H9 (cell line): ENCODE results near the gene RNF180. TPM values are rescaled to one million over a fixed set of nuclear protein-coding genes. Genes with fewer than 3 reads are reported as not detected.

Source experiments
- DNase-seq: peaks from one replicate; pipeline ENCODE4 v3.0.0-alpha.2; 2017
- H2AFZ ChIP-seq: one replicate; pipeline ENCODE4 v1.6.1; 2013; ENCODE audit warnings: mild to moderate bottlenecking, low read length, control low read depth, moderate library complexity
- H2AK5ac ChIP-seq: 2 replicates; pipeline ENCODE4 v1.6.1; 2013; ENCODE audit warnings: low read length, control low read depth, mixed read lengths; ENCODE audit not compliant: insufficient read length
- H2BK120ac ChIP-seq: one replicate; pipeline ENCODE4 v1.6.1; 2013; ENCODE audit warnings: low read depth, mild to moderate bottlenecking, low read length, control low read depth, inconsistent platforms; ENCODE audit not compliant: poor library complexity, severe bottlenecking
- H2BK12ac ChIP-seq: 2 replicates; pipeline ENCODE4 v1.6.1; 2013; ENCODE audit warnings: low read length, control low read depth, mixed read lengths, low read depth; ENCODE audit not compliant: insufficient read length
- H2BK15ac ChIP-seq: 2 replicates; pipeline ENCODE4 v1.6.1; 2013; ENCODE audit warnings: low read depth, low read length, control low read depth
- H2BK20ac ChIP-seq: one replicate; pipeline ENCODE4 v1.6.1; 2013; ENCODE audit warnings: low read depth, mild to moderate bottlenecking, low read length, control low read depth, inconsistent platforms; ENCODE audit not compliant: poor library complexity, severe bottlenecking
- H2BK5ac ChIP-seq: 2 replicates; pipeline ENCODE4 v1.6.1; 2013; ENCODE audit warnings: low read length, control low read depth, mixed read lengths; ENCODE audit not compliant: insufficient read length
- H3K14ac ChIP-seq: 2 replicates; pipeline ENCODE4 v1.6.1; 2013; ENCODE audit warnings: low read length, control low read depth; ENCODE audit not compliant: insufficient read depth
- H3K18ac ChIP-seq: 2 replicates; pipeline ENCODE4 v1.6.1; 2013; ENCODE audit warnings: low read depth, mild to moderate bottlenecking, mixed read lengths, low read length, control low read depth; ENCODE audit not compliant: insufficient read length
- H3K23ac ChIP-seq: 2 replicates; pipeline ENCODE4 v1.6.1; 2013; ENCODE audit warnings: low read length, control low read depth, mixed read lengths, low read depth; ENCODE audit not compliant: insufficient read length
- H3K23me2 ChIP-seq: 2 replicates; pipeline ENCODE4 v1.6.1; 2013; ENCODE audit warnings: low read depth, mild to moderate bottlenecking, mixed read lengths, low read length, control low read depth; ENCODE audit not compliant: insufficient read length, poor library complexity, severe bottlenecking
- H3K27ac ChIP-seq: 2 replicates; pipeline ENCODE4 v1.5.1; 2013; ENCODE audit warnings: low read length, control low read depth, mixed read lengths, low read depth; ENCODE audit not compliant: insufficient read length
- H3K27me3 ChIP-seq: 2 replicates; pipeline ENCODE4 v1.6.1; 2013; ENCODE audit warnings: low read length, control low read depth, inconsistent platforms; ENCODE audit not compliant: insufficient read depth
- H3K4ac ChIP-seq: 2 replicates; pipeline ENCODE4 v1.6.1; 2013; ENCODE audit warnings: low read depth, mild to moderate bottlenecking, control low read depth, inconsistent platforms, low read length, moderate library complexity
- H3K4me1 ChIP-seq: 2 replicates; pipeline ENCODE4 v1.6.1; 2013; ENCODE audit warnings: low read length, control low read depth, inconsistent platforms; ENCODE audit not compliant: insufficient read depth
- H3K4me2 ChIP-seq: 2 replicates; pipeline ENCODE4 v1.6.1; 2013; ENCODE audit warnings: low read length, control low read depth, mixed read lengths; ENCODE audit not compliant: insufficient read length, insufficient read depth
- H3K56ac ChIP-seq: 2 replicates; pipeline ENCODE4 v1.6.1; 2013; ENCODE audit warnings: low read depth, mild to moderate bottlenecking, mixed read lengths, low read length, control low read depth; ENCODE audit not compliant: insufficient read length
- H3K79me1 ChIP-seq: 2 replicates; pipeline ENCODE4 v1.6.1; 2013; ENCODE audit warnings: low read depth, mild to moderate bottlenecking, moderate library complexity, low read length, control low read depth, inconsistent platforms; ENCODE audit not compliant: insufficient read depth, poor library complexity, severe bottlenecking
- H3K79me2 ChIP-seq: 2 replicates; pipeline ENCODE4 v1.6.1; 2013; ENCODE audit warnings: low read length, control low read depth, inconsistent platforms; ENCODE audit not compliant: insufficient read depth
- H3K9ac ChIP-seq: 2 replicates; pipeline ENCODE4 v1.6.1; 2013; ENCODE audit warnings: low read length, control low read depth, mixed read lengths; ENCODE audit not compliant: insufficient read length; ENCODE audit errors: extremely low read depth
- H3K9me3 ChIP-seq: one replicate; pipeline ENCODE4 v1.6.1; 2013; ENCODE audit warnings: low read depth, low read length, inconsistent platforms; ENCODE audit not compliant: control insufficient read depth
- H3T11ph ChIP-seq: one replicate; pipeline ENCODE4 v1.6.1; 2013; ENCODE audit warnings: mild to moderate bottlenecking, low read length, control low read depth, inconsistent platforms
- H4K20me1 ChIP-seq: one replicate; pipeline ENCODE4 v1.6.1; 2013; ENCODE audit not compliant: control insufficient read depth, insufficient read length, insufficient read depth
- H4K5ac ChIP-seq: 2 replicates; pipeline ENCODE4 v1.6.1; 2013; ENCODE audit warnings: low read depth, mild to moderate bottlenecking, mixed read lengths, low read length, control low read depth; ENCODE audit not compliant: insufficient read length
- H4K8ac ChIP-seq: replicated peaks from 2 replicates; pipeline ENCODE4 v1.6.1; 2013; ENCODE audit warnings: low read length, control low read depth, mixed read lengths, low read depth; ENCODE audit not compliant: insufficient read length
- H4K91ac ChIP-seq: 2 replicates; pipeline ENCODE4 v1.6.1; 2013; ENCODE audit warnings: low read depth, mild to moderate bottlenecking, moderate library complexity, mixed read lengths, low read length, control low read depth; ENCODE audit not compliant: insufficient read length
- H3K27ac Mint-ChIP-seq, 3 experiments: 2 replicates in 2 of 3; 3 replicates in 1 of 3; pipeline ENCODE4 v1.8.0; 2020 to 2021; ENCODE audit warnings: mixed read lengths in 3 of 3, mild to moderate bottlenecking in 1 of 3, moderate library complexity in 1 of 3
- H3K27me3 Mint-ChIP-seq: 2 replicates; pipeline ENCODE4 v1.8.0; 2021; ENCODE audit warnings: low read depth, mild to moderate bottlenecking, moderate library complexity, mixed read lengths
- H3K36me3 Mint-ChIP-seq, 3 experiments: 2 replicates in 2 of 3; 3 replicates in 1 of 3; pipeline ENCODE4 v1.8.0; 2020 to 2021; ENCODE audit warnings: low read depth in 3 of 3, mixed read lengths in 3 of 3; ENCODE audit not compliant: insufficient read depth in 1 of 3
- H3K4me1 Mint-ChIP-seq, 2 experiments: 2 replicates each; pipeline ENCODE4 v1.8.0; 2020; ENCODE audit warnings: mixed read lengths in 2 of 2
- H3K4me3 Mint-ChIP-seq, 2 experiments: 2 replicates in 1 of 2; 3 replicates in 1 of 2; pipeline ENCODE4 v1.8.0; 2020 to 2021; ENCODE audit warnings: mild to moderate bottlenecking in 2 of 2, mixed read lengths in 2 of 2, moderate library complexity in 1 of 2
- H3K9me3 Mint-ChIP-seq, 2 experiments: 2 replicates in 1 of 2; 3 replicates in 1 of 2; pipeline ENCODE4 v1.8.0; 2020; ENCODE audit warnings: mild to moderate bottlenecking in 2 of 2, mixed read lengths in 2 of 2, moderate library complexity in 1 of 2
- CTCF ChIP-seq: fragments of 200-600 bp; sonication (generic); conservative IDR thresholded peaks from 3 replicates; pipeline ENCODE4 v1.8.0; 2021; ENCODE audit warnings: antibody characterized with exemption, mild to moderate bottlenecking
- WGBS: extraction: QIAGEN DNeasy Blood & Tissue Kit; methylation state at CpG from one replicate; pipeline ENCODE4 v1.1.7; 2013; ENCODE audit warnings: missing lambda C conversion rate, low lambda C conversion rate, mixed read lengths; ENCODE audit not compliant: insufficient read length; ENCODE audit errors: extremely low coverage; 5-methylcytosine and 5-hydroxymethylcytosine counted together
- total RNA-seq: library from RNA; stranded (reverse); gene quantifications from 2 replicates; pipeline ENCODE4 v1.2.1, GENCODE V29; 2021

Gene RNF180
- total RNA-seq, 1 experiment from 2014 or later: 2.5 TPM

DNA sequence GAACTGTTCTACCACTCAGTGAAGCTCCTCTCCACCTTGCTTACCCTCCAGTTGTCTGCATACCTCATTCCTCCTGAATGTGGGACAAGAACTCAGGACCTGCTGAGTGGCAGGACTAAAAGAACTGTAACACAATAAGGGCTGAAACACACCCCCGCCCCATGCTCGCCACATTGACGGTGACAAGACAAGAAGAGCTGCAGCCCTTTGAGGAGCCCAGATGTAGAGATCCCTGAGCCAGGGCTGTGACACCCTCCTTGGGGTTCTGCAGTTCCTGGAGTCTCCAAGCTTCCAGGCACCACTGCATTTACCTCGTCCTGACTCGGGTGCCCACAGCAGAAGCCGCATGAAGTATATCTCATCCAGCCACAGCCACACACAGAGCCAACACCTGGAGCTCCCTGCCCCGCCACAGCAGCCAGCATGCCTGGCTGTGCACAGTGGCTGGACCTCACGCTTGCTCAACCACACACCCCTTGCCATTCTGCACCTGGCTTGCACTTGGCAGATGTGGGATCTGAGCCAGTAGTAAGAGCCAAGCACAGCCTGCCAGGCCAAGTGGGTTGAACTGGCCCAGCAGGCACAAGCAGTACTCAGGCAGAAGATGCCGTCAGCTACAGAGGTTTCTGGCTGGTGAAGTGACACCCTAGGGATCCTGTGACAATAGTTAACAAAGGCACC is 166.1 kb downstream of the RNF180 start:
- no peak overlapping the region for H3K56ac ChIP-seq
- no peaks in the 10 kb centered on the region for H3K23me2 ChIP-seq
- H2BK12ac ChIP-seq: no peak overlapping the region
- no peak overlapping the region for H3K27ac ChIP-seq
- H4K5ac ChIP-seq: no peak overlapping the region
- no peak overlapping the region for H2BK20ac ChIP-seq
- H3K4me1 ChIP-seq: no peaks in the 10 kb centered on the region
- no peak overlapping the region for H3K4me2 ChIP-seq
- H4K91ac ChIP-seq: no peak overlapping the region
- no peak overlapping the region for H3K4ac ChIP-seq
- H2AFZ ChIP-seq: no peak overlapping the region
- H3K14ac ChIP-seq: no peak overlapping the region
- no CpG with 5 or more reads among the region's 9 CpGs for WGBS
- no peak for TF ChIP-seq CTCF
- no peak overlapping the region for H2BK120ac ChIP-seq
- H3K9me3 Mint-ChIP-seq: peaks cover 0 to 3% of the 10 kb centered on the region in 2 experiments; a peak in 1 of 5 replicates
- no peak overlapping the region; a peak in 1 of 7 replicates for H3K27ac Mint-ChIP-seq
- no peak overlapping the region for H2AK5ac ChIP-seq
- no peak for DNase-seq
- no peaks in the 10 kb centered on the region for H3K79me1 ChIP-seq
- no peak overlapping the region for H3K9ac ChIP-seq
- no peak overlapping the region for H3T11ph ChIP-seq
- H3K9me3 ChIP-seq: no peaks in the 10 kb centered on the region
- H3K79me2 ChIP-seq: no peaks in the 10 kb centered on the region
- no peaks in the 10 kb centered on the region for H4K20me1 ChIP-seq
- no peak overlapping the region for H2BK15ac ChIP-seq
- no peak overlapping the region for H3K23ac ChIP-seq
- H3K27me3 Mint-ChIP-seq: no peaks in the 10 kb centered on the region
- no peaks in the 10 kb centered on the region for H3K4me1 Mint-ChIP-seq
- no peak overlapping the region for H2BK5ac ChIP-seq
- H3K18ac ChIP-seq: no peak overlapping the region
- no peak overlapping the region for H3K4me3 Mint-ChIP-seq
- H4K8ac ChIP-seq: no peak overlapping the region
- H3K27me3 ChIP-seq: no peaks in the 10 kb centered on the region
- H3K36me3 Mint-ChIP-seq: peaks cover 0 to 4% (median 2%) of the 10 kb centered on the region in 3 experiments; a peak in 3 of 7 replicates
